ENCODE data around the gene F13A1.

DNA sequence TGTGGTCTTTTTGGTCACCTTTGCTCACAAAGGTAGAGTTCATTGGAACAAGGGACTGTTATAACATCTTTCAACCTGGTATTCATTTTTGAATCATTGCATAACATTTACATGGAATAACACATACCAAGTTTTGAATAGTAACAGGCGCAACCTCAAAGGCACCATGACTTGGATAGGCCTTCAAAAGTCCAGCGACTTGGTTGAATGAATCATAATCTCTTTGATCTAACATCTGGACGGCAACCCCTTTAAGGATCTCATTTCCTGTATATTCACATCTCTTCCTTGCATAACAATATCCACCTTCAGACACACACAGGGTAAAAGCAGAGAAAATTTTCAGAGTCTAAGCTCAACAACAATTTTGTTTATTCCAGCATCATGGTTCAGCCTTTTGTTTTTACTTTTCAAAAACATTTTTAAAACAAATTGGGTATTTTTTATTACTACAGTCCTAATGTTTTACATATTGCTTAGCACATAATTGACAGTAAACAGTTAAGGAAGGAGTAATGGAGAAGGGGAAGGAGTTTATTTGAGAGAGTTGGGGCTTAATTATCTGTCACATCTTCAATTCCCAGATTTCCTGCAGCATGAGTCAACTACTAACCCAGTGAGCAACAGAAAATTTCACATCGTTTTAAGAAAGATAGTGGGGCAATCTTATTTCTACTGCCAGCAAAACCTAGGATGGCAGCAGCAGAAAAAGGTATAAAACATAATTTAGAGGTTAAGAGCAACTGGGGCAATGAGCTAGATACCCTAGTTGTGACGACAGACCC is 41.8 kb upstream of the F13A1 start:
- no peak for TF ChIP-seq POLR2A (IDR thresholded peaks at IDR 0.05)
- TF ChIP-seq, protein P1, sequence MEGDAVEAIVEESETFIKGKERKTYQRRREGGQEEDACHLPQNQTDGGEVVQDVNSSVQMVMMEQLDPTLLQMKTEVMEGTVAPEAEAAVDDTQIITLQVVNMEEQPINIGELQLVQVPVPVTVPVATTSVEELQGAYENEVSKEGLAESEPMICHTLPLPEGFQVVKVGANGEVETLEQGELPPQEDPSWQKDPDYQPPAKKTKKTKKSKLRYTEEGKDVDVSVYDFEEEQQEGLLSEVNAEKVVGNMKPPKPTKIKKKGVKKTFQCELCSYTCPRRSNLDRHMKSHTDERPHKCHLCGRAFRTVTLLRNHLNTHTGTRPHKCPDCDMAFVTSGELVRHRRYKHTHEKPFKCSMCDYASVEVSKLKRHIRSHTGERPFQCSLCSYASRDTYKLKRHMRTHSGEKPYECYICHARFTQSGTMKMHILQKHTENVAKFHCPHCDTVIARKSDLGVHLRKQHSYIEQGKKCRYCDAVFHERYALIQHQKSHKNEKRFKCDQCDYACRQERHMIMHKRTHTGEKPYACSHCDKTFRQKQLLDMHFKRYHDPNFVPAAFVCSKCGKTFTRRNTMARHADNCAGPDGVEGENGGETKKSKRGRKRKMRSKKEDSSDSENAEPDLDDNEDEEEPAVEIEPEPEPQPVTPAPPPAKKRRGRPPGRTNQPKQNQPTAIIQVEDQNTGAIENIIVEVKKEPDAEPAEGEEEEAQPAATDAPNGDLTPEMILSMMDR (IDR thresholded peaks at IDR 0.05) = no peak
